MM.1S (cell line): ENCODE results near the gene LDLRAP1.

Experiments used
- DNase-seq: peaks from one replicate; pipeline ENCODE4 v3.0.0-alpha.2; 2015
- H2AFZ ChIP-seq: fragments of 300-600 bp; sonication (generic); 2 replicates; pipeline ENCODE4 v1.6.0; 2016; ENCODE audit warnings: antibody characterized with exemption, low read length
- H3F3A ChIP-seq: fragments of 300-600 bp; sonication (generic); 2 replicates; pipeline ENCODE4 v1.6.1; 2016; ENCODE audit warnings: mild to moderate bottlenecking, antibody characterized with exemption, low read length, moderate library complexity, mixed read lengths; ENCODE audit not compliant: insufficient read depth
- H3K27ac ChIP-seq: fragments of 300-600 bp; sonication (generic); 2 replicates; pipeline ENCODE4 v1.5.1; 2016; ENCODE audit warnings: mild to moderate bottlenecking, low read length
- H3K27me3 ChIP-seq: fragments of 300-600 bp; sonication (generic); replicated peaks from 2 replicates; pipeline ENCODE4 v1.6.0; 2016; ENCODE audit warnings: low read length; ENCODE audit not compliant: insufficient read depth
- H3K36me3 ChIP-seq: fragments of 300-600 bp; sonication (generic); replicated peaks from 2 replicates; pipeline ENCODE4 v1.6.1; 2016; ENCODE audit warnings: mild to moderate bottlenecking, low read length, mixed read lengths; ENCODE audit not compliant: insufficient read depth
- H3K4me1 ChIP-seq: fragments of 300-600 bp; sonication (generic); 2 replicates; pipeline ENCODE4 v1.6.1; 2016; ENCODE audit warnings: low read length, mixed read lengths
- H3K4me2 ChIP-seq: fragments of 300-600 bp; sonication (generic); 2 replicates; pipeline ENCODE4 v1.6.0; 2016; ENCODE audit warnings: low read depth, low read length
- H3K4me3 ChIP-seq: fragments of 300-600 bp; sonication (generic); 2 replicates; pipeline ENCODE4 v1.5.1; 2016; ENCODE audit warnings: low read length, mixed read lengths
- H3K79me2 ChIP-seq: fragments of 300-600 bp; sonication (generic); 2 replicates; pipeline ENCODE4 v1.6.1; 2016; ENCODE audit warnings: mixed run types, low read length, mixed read lengths
- H3K9ac ChIP-seq: fragments of 300-600 bp; sonication (generic); 2 replicates; pipeline ENCODE4 v1.6.1; 2016; ENCODE audit warnings: low read length, mixed read lengths
- H3K9me2 ChIP-seq: fragments of 300-600 bp; sonication (generic); replicated peaks from 2 replicates; pipeline ENCODE4 v1.6.1; 2016; ENCODE audit warnings: mild to moderate bottlenecking, low read length, mixed read lengths; ENCODE audit not compliant: insufficient read depth
- H3K9me3 ChIP-seq: fragments of 300-600 bp; sonication (generic); replicated peaks from 2 replicates; pipeline ENCODE4 v1.6.1; 2016; ENCODE audit warnings: mild to moderate bottlenecking, low read length, mixed read lengths; ENCODE audit not compliant: insufficient read depth
- H4K20me1 ChIP-seq: fragments of 300-600 bp; sonication (generic); 2 replicates; pipeline ENCODE4 v1.6.1; 2016; ENCODE audit warnings: mild to moderate bottlenecking, low read length, moderate library complexity, mixed read lengths; ENCODE audit not compliant: insufficient read depth
- EZH2 ChIP-seq: fragments of 300-600 bp; sonication (generic); optimal IDR thresholded peaks from 2 replicates; pipeline ENCODE3; 2017; ENCODE audit warnings: low read depth, mild to moderate bottlenecking, antibody characterized with exemption, low read length, mixed read lengths
- EZH2phosphoT487 ChIP-seq: fragments of 300-600 bp; sonication (generic); IDR thresholded peaks from 2 replicates; pipeline ENCODE4 v1.6.1; 2018; ENCODE audit warnings: antibody characterized with exemption, low read length
- TF ChIP-seq, protein P1 (sequence below): fragments of 300-600 bp; sonication (generic); IDR thresholded peaks from 2 replicates; pipeline ENCODE4 v1.5.1; 2016; ENCODE audit warnings: antibody characterized with exemption, low read length, mixed read lengths

The LDLRAP1 gene

GRCh38 chr1:25563330-25564215 lies 20.2 kb downstream of the LDLRAP1 start:
- Histone ChIP-seq H4K20me1 (no peaks in the 10 kb centered on the region), H3K27me3 (no peaks in the 10 kb centered on the region), H3K9me3 (no peaks in the 10 kb centered on the region), H2AFZ (no peak overlapping the region), H3K27ac (peak overlapping the region; percentile 90), H3K4me1 (peaks cover 61% of the 10 kb centered on the region), H3K4me3 (peak overlapping the region; percentile 19; the same call in 1 of the 2 replicates), H3F3A (peaks cover 34% of the 10 kb centered on the region), H3K4me2 (peak overlapping the region; percentile 59; the same call in 1 of the 2 replicates), H3K9me2 (no peaks in the 10 kb centered on the region), H3K79me2 (peaks cover 48% of the 10 kb centered on the region), H3K9ac (peak overlapping the region; percentile 42; the same call in 1 of the 2 replicates), H3K36me3 (peaks cover 25% of the 10 kb centered on the region)
- TF ChIP-seq, protein P1, sequence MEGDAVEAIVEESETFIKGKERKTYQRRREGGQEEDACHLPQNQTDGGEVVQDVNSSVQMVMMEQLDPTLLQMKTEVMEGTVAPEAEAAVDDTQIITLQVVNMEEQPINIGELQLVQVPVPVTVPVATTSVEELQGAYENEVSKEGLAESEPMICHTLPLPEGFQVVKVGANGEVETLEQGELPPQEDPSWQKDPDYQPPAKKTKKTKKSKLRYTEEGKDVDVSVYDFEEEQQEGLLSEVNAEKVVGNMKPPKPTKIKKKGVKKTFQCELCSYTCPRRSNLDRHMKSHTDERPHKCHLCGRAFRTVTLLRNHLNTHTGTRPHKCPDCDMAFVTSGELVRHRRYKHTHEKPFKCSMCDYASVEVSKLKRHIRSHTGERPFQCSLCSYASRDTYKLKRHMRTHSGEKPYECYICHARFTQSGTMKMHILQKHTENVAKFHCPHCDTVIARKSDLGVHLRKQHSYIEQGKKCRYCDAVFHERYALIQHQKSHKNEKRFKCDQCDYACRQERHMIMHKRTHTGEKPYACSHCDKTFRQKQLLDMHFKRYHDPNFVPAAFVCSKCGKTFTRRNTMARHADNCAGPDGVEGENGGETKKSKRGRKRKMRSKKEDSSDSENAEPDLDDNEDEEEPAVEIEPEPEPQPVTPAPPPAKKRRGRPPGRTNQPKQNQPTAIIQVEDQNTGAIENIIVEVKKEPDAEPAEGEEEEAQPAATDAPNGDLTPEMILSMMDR = no peak
- no peak for TF ChIP-seq EZH2
- TF ChIP-seq EZH2phosphoT487 = no peak
- peak; percentile 66 for DNase-seq

DNA sequence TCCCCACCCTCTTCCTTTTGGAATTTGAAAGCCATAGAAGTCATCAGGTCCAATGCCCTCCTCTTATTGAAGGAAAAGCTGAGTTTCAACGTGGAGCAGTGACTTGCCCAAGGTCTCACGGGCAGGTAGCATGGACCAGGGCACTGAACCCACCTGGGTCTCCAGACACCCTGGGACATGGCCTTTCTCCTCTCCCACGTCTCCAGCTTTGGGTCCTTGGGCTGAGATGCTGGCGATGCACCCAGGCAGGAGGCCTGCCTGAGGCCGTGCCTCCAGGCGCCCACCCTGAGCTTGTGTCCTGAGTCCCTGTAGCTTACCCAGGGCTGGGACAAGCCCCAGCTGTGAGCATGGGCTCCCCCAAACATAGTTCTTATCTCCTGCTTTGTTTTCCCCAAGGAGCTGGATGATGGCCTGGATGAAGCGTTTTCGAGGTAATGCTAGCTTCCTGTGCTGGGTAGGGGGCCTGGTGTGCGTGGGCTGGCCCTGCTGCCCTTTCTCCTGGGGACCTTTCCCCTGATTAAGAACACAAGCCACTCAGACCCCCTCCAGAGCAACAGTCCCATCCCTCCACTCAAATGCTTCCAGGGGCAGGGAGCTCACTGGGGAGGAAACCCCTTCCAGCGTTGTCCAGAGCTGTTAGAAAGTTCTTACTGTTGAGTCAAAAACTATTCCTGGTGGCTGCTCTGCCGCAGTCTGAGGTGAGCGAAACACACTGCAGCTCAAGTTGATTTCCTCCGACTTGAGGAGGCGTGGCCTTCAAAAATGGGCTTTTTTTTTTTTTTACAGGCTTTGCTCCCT lies 21.6 kb downstream of the LDLRAP1 start:
- H3K27me3 ChIP-seq = no peaks in the 10 kb centered on the region
- H3K36me3 ChIP-seq = peaks cover 16% of the 10 kb centered on the region
- no peaks in the 10 kb centered on the region for H3K9me3 ChIP-seq
- no peak overlapping the region for H2AFZ ChIP-seq
- no peaks in the 10 kb centered on the region for H4K20me1 ChIP-seq
- DNase-seq = peak; percentile 15
- H3K9me2 ChIP-seq = no peaks in the 10 kb centered on the region
- no peak overlapping the region for H3K4me3 ChIP-seq
- peak overlapping the region; percentile 1; the same call in 1 of the 2 replicates for H3K27ac ChIP-seq
- peaks cover 34% of the 10 kb centered on the region for H3F3A ChIP-seq
- H3K79me2 ChIP-seq = peaks cover 34% of the 10 kb centered on the region
- H3K4me2 ChIP-seq = no peak overlapping the region
- TF ChIP-seq EZH2phosphoT487 = no peak
- no peak for TF ChIP-seq EZH2
- TF ChIP-seq, protein P1 = no peak
- peaks cover 47% of the 10 kb centered on the region for H3K4me1 ChIP-seq
- H3K9ac ChIP-seq = no peak overlapping the region

- Histone ChIP-seq H3K4me1 (peaks cover 40% of the 10 kb centered on the region), H3K79me2 (peaks cover 28% of the 10 kb centered on the region), H3K36me3 (peaks cover 16% of the 10 kb centered on the region), H2AFZ (no peak overlapping the region), H3K4me2 (no peak overlapping the region), H4K20me1 (no peaks in the 10 kb centered on the region), H3K4me3 (no peak overlapping the region), H3K9me3 (no peaks in the 10 kb centered on the region), H3F3A (peaks cover 32% of the 10 kb centered on the region), H3K27ac (no peak overlapping the region), H3K9ac (no peak overlapping the region), H3K27me3 (no peaks in the 10 kb centered on the region), H3K9me2 (no peaks in the 10 kb centered on the region)
- no peak for DNase-seq
- TF ChIP-seq EZH2phosphoT487 = no peak
- TF ChIP-seq EZH2 = no peak
- TF ChIP-seq, protein P1 = no peak
Measured at GRCh38 chr1:25565626-25566025, 22.2 kb downstream of the LDLRAP1 start.
